VCaP (cell line): ENCODE results near the gene PTGER3.

ENCODE experiments used
- H3K27ac ChIP-seq: fragments of 450-650 bp; 2 replicates; pipeline ENCODE4 v1.5.1; 2017
- TF ChIP-seq, protein P1 (sequence below): fragments of 450-650 bp; conservative IDR thresholded peaks from 2 replicates; pipeline ENCODE4 v1.5.1; 2017; ENCODE audit warnings: mild to moderate bottlenecking, moderate library complexity

PTGER3 gene

DNA sequence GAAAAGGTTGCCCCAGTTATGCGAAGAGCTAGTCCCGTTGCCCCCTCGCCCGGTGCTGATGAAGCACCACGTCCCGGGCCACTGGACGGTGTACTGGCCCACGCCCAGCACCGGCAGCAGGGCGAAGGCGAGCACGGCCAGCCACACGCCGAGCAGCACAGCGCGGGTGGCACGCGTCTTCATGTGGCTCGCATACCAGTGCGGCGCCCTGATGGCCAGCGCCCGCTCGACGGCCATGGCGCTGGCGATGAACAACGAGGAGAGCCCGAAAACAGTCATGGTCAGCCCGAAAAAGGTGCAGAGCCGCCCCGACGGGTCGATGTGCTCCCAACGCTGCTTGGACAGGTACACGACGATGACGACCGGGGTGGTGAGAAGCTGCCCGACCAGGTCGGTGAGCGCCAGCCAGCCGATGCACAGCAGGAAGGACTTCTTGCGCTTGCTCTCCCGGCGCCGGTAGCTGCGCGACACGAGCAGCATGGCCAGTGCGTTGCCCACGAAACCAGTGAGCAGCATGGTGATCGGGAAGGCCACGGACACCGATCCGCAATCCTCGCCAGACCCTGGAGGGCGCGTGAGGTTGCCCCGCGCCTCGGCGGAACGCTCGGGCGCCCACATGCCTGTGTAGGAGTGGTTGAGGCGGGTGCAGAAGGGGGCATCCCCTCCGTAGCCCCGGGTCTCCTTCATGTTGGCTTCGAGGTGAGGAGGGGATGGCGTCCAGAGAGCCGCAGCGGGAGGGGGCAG lies 553 bp downstream of the PTGER3 start:
- TF ChIP-seq, protein P1, sequence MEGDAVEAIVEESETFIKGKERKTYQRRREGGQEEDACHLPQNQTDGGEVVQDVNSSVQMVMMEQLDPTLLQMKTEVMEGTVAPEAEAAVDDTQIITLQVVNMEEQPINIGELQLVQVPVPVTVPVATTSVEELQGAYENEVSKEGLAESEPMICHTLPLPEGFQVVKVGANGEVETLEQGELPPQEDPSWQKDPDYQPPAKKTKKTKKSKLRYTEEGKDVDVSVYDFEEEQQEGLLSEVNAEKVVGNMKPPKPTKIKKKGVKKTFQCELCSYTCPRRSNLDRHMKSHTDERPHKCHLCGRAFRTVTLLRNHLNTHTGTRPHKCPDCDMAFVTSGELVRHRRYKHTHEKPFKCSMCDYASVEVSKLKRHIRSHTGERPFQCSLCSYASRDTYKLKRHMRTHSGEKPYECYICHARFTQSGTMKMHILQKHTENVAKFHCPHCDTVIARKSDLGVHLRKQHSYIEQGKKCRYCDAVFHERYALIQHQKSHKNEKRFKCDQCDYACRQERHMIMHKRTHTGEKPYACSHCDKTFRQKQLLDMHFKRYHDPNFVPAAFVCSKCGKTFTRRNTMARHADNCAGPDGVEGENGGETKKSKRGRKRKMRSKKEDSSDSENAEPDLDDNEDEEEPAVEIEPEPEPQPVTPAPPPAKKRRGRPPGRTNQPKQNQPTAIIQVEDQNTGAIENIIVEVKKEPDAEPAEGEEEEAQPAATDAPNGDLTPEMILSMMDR, result no peak
- H3K27ac ChIP-seq, result no peak overlapping the region

DNA sequence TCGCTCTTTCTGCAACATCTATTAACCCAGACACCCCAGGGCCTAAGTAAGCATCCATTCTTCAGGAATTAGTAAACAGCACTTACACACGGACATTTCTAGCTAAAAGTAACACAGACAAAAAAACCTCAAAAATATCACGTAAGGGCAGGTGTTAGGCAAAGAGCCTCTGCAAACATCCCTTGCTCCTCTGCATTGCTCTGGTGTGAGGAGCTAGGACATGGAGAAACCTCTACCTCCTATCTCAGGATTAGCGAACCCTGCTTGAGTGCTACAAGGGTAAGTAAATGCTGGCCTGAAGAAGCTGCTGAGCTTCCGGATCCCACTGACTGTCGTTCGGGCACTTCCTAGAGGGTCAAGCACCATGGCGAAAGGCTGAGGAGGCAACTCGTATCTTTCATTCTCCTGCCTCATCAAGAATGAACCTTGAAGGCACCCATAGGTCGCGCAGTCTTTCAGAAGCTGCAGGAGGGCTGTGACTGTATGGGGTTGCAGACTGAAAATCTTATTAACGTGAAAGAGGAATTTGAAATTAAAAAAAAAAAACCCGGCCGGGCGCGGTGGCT lies 2.1 kb downstream of the PTGER3 start:
- H3K27ac ChIP-seq, result no peak overlapping the region
- TF ChIP-seq, protein P1, result no peak

DNA sequence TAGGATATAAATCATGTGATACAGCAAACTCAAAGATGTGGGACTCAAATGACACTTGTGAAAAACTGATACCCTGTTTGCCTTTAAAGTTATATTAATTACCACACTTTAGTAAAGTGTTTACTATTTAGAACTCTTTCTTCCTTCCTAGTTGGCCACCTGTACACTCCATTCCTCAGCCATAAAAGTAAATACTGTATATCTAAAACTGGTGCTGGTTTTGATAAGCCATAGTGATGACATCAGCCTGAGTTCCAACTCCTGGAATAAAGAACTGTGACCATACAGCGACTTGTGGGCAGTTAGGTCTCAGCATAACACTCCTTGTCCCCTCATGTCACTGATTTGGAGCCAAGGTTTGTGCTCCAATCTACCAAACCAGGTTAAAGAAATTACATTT lies 2.8 kb downstream of the PTGER3 start:
- no peak overlapping the region for H3K27ac ChIP-seq
- TF ChIP-seq, protein P1, result no peak

DNA sequence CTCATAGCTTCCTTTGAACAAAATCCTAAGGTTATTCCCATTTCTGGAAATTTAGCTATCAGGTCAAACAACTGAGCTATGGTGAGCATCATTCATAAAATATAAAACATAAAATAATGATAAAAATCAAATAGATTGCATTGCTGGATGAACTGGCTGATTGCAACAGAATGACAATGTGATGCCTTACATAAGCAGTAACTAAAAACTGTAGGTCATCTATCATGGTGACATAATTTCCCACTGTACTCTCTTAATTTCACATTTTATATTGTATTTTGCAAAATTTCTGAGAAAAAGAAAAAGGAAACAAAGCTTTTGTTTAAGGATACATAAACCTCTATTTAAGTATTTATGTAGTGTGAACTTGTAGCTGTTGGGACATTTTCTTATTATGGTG lies 4.6 kb downstream of the PTGER3 start:
- H3K27ac ChIP-seq, result no peak overlapping the region
- TF ChIP-seq, protein P1, result no peak

DNA sequence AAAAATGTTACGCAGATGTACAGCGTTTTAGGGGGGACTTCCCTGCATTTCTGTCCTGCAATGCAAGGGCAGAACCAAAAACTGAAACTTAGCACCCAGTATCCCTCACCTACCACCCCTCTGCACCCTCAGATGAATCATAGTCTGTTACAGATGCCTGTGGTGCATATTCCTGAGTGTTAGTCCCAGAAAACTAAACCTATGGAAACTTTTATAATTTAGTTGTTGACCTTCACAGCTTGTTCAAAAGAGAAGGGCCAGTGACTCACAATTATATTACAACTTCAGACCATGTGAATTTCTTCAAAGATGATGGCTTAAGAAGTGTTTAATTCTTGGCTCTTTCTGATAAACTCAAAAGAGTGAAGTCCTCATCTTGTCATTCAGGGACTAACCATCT lies 5.8 kb downstream of the PTGER3 start:
- H3K27ac ChIP-seq, result no peak overlapping the region
- TF ChIP-seq, protein P1, result no peak

DNA sequence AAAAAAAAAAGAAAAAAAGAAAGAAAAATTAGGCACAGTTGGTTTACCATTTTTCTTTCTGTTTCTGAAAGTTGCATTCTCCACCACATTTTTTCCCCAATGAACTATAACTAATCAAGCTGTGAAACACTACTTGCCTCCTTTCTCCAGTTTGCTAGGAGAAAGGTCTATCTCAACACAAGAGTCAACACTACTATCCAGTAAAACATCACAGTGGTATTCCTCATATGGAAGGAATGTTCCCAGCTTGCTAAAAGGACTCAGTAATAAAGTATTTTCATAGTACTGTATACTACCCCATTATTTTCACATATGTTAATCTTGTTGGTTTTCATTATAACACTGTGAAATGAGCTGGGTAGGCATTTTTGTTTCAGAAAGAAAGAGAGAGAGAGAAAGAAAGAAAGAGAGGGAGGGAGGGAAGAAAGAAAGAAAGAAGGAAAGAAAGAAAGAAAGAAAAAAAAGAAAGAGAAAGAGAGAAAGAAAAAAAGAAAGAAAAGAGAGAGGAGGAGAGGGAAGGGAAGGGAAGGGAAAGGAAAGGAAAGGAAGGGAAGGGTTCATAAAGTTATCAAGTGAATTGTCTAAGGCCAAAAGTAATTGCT lies 7.9 kb downstream of the PTGER3 start:
- no peak overlapping the region for H3K27ac ChIP-seq
- TF ChIP-seq, protein P1, result no peak

DNA sequence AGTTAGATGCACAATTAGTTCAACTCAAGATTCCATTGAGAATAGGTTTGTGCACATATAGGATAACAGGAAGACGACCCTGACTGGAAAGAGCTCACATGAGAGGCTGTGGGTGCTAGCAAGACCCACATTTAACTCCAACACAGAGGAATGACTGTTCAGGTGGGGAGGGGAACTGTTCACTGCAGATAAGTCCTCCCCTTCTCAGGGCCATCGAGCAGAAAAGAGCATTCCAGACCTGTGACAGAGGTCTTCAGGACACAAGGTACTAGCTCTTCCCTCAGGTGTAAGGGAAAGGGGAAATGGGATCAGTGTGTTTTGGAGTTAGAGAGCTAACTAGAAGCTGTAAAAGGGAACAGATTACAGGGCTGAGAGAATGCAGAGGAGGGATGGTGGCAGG lies 8.7 kb downstream of the PTGER3 start:
- no peak overlapping the region for H3K27ac ChIP-seq
- TF ChIP-seq, protein P1, result no peak
